GM19035 (cell line): ENCODE data around the gene TBCB.
"Not testable (repeated sequence)": the region's sequence is repeated elsewhere in the genome, so short reads cannot be mapped to it uniquely, and the experiment has no call there.

Experiments
- ATAC-seq: cut with Tn5 transposase; IDR thresholded peaks from one replicate; pipeline ENCODE4 v1.9.1; 2021; ENCODE audit not compliant: unreplicated experiment

Gene TBCB

DNA sequence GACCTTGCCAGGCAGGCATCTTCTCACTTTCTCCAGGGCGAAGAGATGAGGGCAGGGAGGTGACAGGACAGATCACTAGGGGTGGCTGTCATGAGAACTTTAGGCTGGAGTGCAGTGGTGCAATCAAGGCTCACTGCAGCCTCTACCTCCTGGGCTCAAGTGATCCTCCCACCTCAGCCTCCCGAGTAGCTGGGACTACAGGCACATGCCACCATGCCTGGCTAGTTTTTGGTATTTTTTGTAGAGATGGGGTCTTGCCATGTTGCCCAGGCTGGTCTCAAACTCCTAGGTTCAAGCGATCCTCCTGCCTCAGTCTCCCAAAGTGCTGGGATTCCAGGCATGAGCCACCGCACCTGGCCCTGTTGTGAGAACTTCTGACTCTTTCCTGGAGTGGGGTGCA is 19.6 kb downstream of the TBCB start:
- ATAC-seq, result not testable (repeated sequence)

GRCh38 chr19:36136964-36137686 is 21.9 kb downstream of the TBCB start:
- no peak for ATAC-seq

DNA sequence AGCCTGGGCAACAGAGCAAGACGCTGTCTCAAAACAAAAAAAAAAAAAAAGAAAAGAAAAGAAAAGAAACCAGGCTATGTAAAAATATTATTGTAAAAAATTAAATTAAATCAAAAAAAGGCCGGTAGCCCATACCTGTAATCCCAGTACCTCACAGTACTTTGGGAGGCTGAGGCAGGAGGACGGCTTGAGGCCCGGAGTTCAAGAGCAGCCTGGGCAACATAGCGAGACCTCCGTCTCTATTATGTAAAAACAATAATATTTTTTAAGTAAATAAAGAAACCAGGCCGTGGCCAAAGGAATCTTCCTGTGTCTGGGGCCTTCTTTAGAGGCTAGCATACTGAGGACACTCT is 23.8 kb downstream of the TBCB start:
- ATAC-seq, result no peak

- ATAC-seq, result peak; percentile 85
These were observed 24.4 kb downstream of the TBCB start, which contains the start of gene CAPNS1 for GRCh38 chr19:36139473-36140303. Gene CAPNS1 (plus strand): TSS chr19:36140066. CDS start chr19:36141012, 946 bp downstream.

- ATAC-seq, result peak; percentile 9
These were observed 25.2 kb downstream of the TBCB start for GRCh38 chr19:36140304-36141038.

DNA sequence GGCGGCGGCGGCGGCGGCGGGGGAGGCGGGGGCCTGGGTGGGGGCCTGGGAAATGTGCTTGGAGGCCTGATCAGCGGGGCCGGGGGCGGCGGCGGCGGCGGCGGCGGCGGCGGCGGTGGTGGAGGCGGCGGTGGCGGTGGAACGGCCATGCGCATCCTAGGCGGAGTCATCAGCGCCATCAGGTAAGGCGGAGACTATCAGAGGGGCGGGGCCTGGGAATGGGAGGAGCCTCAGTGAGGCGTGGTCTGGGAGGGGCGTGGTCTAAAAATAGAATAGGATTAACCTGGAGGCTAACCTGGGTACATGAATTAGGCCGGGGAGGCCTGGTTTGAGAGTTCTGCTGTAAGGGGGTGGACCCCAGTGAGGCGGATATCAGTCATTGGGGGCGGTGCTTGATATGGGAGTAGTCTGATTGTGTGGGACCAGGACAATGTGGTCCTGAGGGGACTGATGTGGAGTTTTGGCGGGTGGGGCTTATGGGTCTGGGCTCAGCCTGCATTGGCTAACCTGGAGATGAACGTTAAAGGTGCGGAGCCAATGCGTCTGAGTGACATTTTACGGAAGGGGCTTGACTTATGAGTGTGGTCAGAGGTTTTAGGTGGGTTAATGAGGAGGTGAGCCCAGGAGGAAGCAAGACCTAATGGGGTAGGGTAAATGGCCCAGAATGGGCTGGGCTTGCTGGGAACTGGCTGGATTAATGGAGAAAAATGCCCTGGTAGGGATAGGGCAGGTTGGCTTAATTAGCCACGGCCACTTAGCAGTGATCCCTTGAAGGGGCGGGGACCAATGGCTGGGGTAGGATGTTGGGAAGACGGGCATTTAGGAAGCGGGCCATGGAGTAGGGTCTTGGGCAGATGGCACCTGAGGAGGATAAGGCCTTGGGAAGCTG is 26.0 kb downstream of the TBCB start:
- peak; percentile 45 for ATAC-seq

DNA sequence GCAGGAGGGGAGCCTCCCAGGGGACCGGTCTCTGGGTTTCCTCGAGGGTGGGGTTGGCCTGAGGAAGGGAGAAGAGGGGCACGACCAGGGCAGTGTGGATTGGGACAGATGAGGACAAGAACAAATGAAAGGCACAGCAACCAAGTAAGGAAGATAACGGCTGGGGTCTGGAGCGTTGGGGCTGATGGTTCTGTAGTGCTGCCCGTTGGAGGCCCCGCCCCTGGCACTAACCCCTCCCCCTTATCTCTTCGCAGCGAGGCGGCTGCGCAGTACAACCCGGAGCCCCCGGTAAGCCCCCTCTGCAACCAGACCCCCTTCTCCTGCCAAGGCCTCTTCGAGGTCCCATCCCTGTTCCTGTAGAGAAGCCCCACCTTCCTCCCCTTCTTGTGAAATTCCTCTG is 26.8 kb downstream of the TBCB start:
- no peak for ATAC-seq

GRCh38 chr19:36142496-36142895 is 27.2 kb downstream of the TBCB start:
- no peak for ATAC-seq

GRCh38 chr19:36144624-36145023 is 29.4 kb downstream of the TBCB start:
- no peak for ATAC-seq

DNA sequence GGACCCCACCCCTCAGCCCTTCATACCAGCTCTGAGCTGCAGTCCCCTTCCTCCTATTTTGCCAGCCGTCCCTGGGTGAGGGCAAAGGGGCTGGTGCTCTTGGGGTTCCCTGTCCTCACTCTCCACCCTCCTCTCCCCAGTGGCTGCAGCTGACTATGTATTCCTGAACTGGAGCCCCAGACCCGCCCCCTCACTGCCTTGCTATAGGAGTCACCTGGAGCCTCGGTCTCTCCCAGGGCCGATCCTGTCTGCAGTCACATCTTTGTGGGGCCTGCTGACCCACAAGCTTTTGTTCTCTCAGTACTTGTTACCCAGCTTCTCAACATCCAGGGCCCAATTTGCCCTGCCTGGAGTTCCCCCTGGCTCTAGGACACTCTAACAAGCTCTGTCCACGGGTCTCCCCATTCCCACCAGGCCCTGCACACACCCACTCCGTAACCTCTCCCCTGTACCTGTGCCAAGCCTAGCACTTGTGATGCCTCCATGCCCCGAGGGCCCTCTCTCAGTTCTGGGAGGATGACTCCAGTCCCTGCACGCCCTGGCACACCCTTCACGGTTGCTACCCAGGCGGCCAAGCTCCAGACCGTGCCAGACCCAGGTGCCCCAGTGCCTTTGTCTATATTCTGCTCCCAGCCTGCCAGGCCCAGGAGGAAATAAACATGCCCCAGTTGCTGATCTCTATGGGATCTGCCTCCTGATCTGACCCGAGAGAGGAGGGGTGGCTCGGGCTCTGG is 34.6 kb downstream of the TBCB start:
- no peak for ATAC-seq

GRCh38 chr19:36150586-36150985 is 35.3 kb downstream of the TBCB start:
- no peak for ATAC-seq

DNA sequence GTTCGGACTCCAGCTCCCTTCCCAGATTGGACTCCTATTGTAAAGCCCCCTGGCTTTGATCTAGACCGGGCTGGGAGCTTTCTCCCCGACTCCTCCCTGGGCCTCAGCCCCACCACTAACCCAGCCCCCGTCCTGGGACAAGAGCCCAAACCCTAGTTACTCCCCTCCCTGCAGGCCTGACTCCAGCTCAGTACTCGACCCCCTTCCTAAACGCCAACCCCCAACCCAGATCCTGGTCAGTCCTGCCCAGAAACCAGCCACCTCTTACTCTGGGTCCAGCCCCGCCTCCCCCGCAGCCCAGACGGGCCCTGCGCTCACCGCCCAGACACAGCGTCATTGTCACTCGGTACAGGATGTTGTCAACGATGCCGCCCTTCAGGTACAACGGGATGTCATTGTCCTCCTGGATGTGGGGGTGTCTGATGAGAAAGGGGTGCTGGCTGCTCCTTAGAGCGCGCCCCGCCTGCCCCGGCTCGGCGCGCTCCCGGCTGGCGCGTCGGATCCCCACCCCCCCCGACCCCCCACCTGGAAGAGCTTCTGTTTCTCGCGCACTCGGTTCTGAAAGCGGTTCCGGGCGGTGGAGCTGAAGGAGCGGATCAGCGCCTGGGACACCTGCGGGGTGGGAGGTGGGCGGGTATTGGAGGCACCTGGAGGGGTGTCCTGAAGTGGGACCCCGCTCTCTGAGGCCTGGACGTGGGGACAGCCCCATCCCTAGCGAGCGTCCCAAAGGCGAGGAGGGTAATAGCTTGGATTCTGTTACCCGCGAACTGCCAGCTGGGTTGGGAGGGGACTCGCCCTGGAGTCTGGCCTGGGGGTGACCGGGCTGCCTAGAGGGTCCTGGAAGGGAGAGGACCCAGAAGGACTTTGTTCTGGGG is 36.1 kb downstream of the TBCB start:
- no peak for ATAC-seq

DNA sequence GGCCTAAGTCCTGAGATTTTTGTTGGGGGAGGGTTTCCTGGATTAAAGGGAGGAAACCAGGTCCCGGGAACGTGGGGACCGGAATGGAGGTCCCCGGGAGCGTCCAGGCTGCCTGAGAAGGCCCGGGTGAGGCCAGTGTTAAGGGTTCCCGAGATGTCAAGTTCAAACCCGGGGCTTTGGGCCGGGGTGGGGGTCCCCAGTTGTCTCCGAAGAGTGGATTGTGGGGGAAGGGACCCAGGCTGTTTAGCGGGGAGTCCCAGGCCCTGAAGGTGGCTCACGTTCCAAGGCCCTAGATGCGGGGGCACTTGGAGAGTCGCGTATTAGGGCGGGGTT is 36.7 kb downstream of the TBCB start:
- ATAC-seq, result no peak

DNA sequence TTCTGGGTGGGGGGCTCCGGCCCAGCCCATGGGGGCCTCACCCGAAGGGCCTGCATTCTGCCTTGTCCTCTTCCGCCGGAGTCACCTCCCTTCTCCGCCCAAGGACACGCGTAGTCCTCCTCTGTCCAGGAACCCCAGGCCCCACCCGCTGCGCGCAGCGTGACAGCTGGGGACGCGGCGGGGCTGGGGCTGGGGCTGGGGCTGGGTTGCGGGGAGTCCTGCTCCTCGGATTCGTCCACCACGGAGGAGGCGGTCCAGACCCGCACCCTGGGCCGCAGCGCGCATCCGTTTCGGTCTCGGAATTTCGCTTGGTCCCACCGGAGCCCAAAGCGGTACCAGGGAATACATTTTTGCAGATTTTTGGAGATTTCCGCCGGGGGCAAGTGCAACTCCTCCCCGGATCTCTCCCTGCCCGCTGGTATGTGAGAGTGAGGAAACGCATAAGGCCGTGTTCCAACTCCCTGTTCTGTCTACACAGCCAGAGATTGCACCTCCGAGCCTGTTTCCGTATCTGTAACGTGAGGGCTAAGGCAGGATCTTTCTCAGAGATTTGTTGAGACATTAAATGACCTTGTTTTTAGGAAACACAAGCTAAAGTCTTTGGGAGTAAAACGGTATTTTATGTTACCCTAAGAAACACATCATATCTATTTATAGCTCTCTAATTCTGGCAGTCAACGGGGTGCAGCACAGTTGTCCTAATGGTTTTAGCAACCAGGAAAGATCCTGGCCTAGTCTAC is 37.3 kb downstream of the TBCB start, which contains the start of gene COX7A1:
Gene COX7A1 (minus strand): TSS at position 96 of the 740 bp plus-strand sequence. CDS start 40 bp downstream, at position 56.
- no peak for ATAC-seq

DNA sequence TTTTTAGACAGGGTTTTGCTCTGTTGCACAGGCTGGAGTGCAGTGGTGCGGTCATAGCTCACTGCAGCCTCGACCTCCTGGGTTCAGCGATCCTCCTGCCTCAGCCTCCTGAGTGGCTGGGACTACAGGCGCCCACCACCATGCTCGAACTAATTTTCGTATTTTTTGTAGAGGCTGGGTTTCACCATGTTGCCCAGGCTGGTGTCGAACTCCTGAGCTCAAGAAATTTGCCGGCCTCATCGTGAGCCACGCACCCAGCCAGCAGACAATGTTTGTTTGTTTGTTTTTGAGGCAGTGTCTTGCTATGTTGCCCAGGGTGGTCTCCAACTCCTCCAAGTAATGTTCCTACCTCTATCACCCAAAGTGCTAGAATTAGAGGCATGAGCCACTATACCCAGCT is 37.9 kb downstream of the TBCB start:
- ATAC-seq, result no peak

DNA sequence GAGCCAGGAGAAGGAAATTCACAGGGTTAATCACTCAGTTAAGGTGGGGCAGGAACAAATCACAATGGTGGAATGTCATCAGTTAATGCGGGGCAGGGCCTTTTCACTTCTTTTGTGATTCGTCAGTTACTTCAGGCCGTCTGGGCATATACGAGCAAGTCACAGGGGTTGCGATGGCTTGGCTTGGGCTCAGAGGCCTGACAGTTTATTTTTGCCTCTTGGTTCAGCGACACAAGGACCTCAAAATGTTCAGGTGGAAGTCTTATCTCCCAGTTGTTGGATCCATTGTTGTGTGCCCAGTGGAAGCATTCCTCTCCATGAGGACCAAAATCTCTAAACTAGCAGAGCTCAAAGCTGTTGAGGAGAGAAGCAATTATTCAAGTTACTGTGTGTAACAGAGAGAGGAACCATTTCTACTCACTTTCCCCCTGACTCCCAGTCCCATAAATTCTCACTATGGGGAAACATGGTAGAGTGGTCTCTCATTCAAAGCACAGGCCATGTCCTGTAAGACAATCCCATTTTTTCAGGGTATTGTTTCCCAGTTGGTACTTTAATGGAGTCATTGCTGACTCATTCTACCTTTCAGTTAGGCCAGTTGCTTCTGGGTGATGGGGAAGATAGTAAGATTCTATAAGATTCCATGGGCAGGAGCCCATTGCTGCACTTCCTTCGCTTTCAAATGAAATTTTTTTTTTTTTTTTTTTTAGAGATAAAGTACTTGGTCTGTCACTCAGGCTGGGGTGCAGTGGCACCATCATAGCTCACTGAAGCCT is 45.7 kb downstream of the TBCB start:
- ATAC-seq, result no peak

DNA sequence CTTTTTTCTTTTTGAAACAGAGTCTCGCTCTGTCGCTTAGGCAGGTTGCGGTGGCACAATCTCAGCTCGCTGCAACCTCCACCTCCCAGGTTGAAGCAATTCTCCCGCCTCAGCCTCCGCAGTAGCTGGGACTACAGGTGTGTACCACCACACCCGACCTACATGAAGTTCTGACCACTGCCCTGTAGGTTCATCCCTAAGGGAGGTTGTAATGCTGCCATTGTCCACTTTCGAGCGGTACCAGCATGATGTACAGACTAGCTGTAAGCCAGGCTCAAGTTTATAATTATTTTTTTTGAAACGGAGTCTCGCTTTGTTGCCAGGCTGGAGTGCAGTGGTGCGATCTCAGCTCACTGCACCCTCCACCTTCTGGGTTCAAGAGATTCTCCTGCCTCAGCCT is 48.5 kb downstream of the TBCB start:
- no peak for ATAC-seq
